Stimulated activated CD4-positive, alpha-beta T cell treated with anti-CD3 and anti-CD28 coated beads, Interleukin-4, amount 100 ng/mL, for 48 hours (primary cell): ENCODE measurements around the gene RNF135.
"Not testable (repeated sequence)": the region's sequence is repeated elsewhere in the genome, so short reads cannot be mapped to it uniquely, and the experiment has no call there.

Source experiments
- DNase-seq, 2 donors: peaks; one replicate each; pipeline ENCODE4 v3.0.0-alpha.2; 2020; ENCODE audit warnings: low read depth in 2 of 2

RNF135 gene

GRCh38 chr17:30970831-30971567, at the start of gene RNF135:
TSS of gene RNF135 (plus strand) at chr17:30971039. CDS start at chr17:30971074, 35 bp downstream.
- DNase-seq: peak; percentile 50 to 58

- no peak for DNase-seq
These were observed 49.2 kb upstream of the RNF135 start, which contains the start of gene ADAP2 for GRCh38 chr17:30921544-30922196. TSS of gene ADAP2 (plus strand) at chr17:30921945. CDS start at chr17:30922015, 70 bp downstream.

- DNase-seq: no peak
These were observed 48.4 kb upstream of the RNF135 start for GRCh38 chr17:30922235-30923030.

GRCh38 chr17:30924341-30924740, 46.5 kb upstream of the RNF135 start:
- no peak for DNase-seq

GRCh38 chr17:30926516-30926915, 44.3 kb upstream of the RNF135 start:
- DNase-seq: no peak

GRCh38 chr17:30927756-30928155, 43.1 kb upstream of the RNF135 start:
- no peak for DNase-seq

- no peak for DNase-seq
These were observed 42.3 kb upstream of the RNF135 start for GRCh38 chr17:30928584-30928983.

- DNase-seq: no peak
These were observed 41.7 kb upstream of the RNF135 start for GRCh38 chr17:30929081-30929633.

GRCh38 chr17:30929861-30930260, 41.0 kb upstream of the RNF135 start:
- DNase-seq: not testable (repeated sequence)

GRCh38 chr17:30930495-30930894, 40.3 kb upstream of the RNF135 start:
- no peak for DNase-seq

GRCh38 chr17:30931582-30931981, 39.3 kb upstream of the RNF135 start:
- not testable (repeated sequence) for DNase-seq

GRCh38 chr17:30933966-30934365, 36.9 kb upstream of the RNF135 start:
- no peak for DNase-seq

GRCh38 chr17:30939051-30939689, 31.7 kb upstream of the RNF135 start:
- DNase-seq: no peak

- no peak for DNase-seq
These were observed 28.3 kb upstream of the RNF135 start for GRCh38 chr17:30942308-30943079.

- DNase-seq: no peak
These were observed 23.0 kb upstream of the RNF135 start for GRCh38 chr17:30947796-30948195.

GRCh38 chr17:30950189-30950588, 20.6 kb upstream of the RNF135 start:
- no peak for DNase-seq

GRCh38 chr17:30950669-30951399, 20.0 kb upstream of the RNF135 start:
- DNase-seq: no peak

GRCh38 chr17:30952638-30953393, 18.0 kb upstream of the RNF135 start:
- DNase-seq: no peak
